Mammary epithelial cell (primary cell): ENCODE measurements around the gene CCDC102B.

Experiments used
- CTCF ChIP-seq, 2 donors: IDR thresholded peaks in 1 of 2; conservative IDR thresholded peaks in 1 of 2; 2 replicates each; pipeline ENCODE4 v1.5.1; 2011 to 2012; ENCODE audit warnings: inconsistent platforms in 2 of 2, low read length in 2 of 2, mild to moderate bottlenecking in 2 of 2, control low read depth in 1 of 2, low read depth in 1 of 2; ENCODE audit not compliant: insufficient read depth in 1 of 2; ENCODE audit errors: extremely low read depth in 1 of 2
- EZH2 ChIP-seq: IDR thresholded peaks from 2 replicates; pipeline ENCODE4 v1.6.1; 2012; ENCODE audit warnings: low read length, inconsistent platforms, borderline replicate concordance

GRCh38 chr18:68960355-68960754 lies 162.5 kb downstream of the CCDC102B start:
- no peak for TF ChIP-seq EZH2
- no peak for TF ChIP-seq CTCF (conservative IDR thresholded peaks at IDR 0.05 in 1 of 2, IDR thresholded peaks at IDR 0.05 in 1 of 2; ENCODE audit: extremely low read depth in 1 of 2, insufficient read depth in 1 of 2, low read depth in 1 of 2, low read length in 2 of 2)
